SU-DHL-6 (cell line): Measurements from ENCODE around the gene OR10R2.

Experiments
- EZH2phosphoT487 ChIP-seq: fragments of 200-600 bp; sonication (generic), shearing (Covaris generic); conservative IDR thresholded peaks from 2 replicates; pipeline ENCODE4 v1.6.1; 2018; ENCODE audit warnings: mild to moderate bottlenecking, antibody characterized with exemption, low read length, moderate library complexity, mixed read lengths
- TF ChIP-seq, protein P1 (sequence below): fragments of 200-600 bp; sonication (generic); IDR thresholded peaks from one replicate; pipeline ENCODE4 v1.5.1; 2017; ENCODE audit warnings: antibody characterized with exemption, mild to moderate bottlenecking, low read length, moderate library complexity; ENCODE audit not compliant: insufficient read depth, poor library complexity, severe bottlenecking

DNA sequence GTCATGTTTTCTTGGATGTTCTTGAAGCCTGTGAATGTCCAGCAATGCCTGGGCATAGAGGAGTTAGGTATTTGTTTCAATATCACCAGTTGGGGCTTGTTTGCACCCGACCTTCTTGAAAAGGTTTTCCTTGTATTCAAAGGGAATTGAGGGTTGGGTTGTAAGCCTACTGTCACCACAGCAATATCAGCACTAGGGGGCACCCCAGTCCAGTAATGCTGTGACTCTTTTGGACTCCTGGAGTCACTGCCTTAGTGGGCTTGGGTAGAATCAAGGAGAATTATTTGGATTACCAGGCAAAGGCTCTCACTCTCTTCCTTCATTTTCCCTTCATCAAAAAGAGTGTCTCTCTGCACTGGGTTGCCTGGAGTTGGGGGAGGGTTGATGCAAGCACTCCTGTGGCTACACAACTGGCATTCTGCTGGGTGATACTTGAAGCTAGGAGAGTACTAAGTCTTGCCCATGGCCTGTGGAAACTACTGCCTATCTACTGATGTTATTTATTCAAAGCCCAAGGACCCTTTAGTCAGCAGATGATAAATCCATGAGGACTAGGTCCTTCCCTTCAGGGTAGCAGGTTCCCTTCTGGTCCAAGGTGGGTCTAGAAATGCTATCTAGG is 34.5 kb downstream of the OR10R2 start:
- TF ChIP-seq, protein P1, sequence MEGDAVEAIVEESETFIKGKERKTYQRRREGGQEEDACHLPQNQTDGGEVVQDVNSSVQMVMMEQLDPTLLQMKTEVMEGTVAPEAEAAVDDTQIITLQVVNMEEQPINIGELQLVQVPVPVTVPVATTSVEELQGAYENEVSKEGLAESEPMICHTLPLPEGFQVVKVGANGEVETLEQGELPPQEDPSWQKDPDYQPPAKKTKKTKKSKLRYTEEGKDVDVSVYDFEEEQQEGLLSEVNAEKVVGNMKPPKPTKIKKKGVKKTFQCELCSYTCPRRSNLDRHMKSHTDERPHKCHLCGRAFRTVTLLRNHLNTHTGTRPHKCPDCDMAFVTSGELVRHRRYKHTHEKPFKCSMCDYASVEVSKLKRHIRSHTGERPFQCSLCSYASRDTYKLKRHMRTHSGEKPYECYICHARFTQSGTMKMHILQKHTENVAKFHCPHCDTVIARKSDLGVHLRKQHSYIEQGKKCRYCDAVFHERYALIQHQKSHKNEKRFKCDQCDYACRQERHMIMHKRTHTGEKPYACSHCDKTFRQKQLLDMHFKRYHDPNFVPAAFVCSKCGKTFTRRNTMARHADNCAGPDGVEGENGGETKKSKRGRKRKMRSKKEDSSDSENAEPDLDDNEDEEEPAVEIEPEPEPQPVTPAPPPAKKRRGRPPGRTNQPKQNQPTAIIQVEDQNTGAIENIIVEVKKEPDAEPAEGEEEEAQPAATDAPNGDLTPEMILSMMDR = peak; percentile 61
- TF ChIP-seq EZH2phosphoT487 = no peak
